Keratinocyte (primary cell): ENCODE data around the gene IDI1. TPM values are rescaled to one million over a fixed set of nuclear protein-coding genes. Genes with fewer than 3 reads are reported as not detected.

Experiments
- DNase-seq: peaks from one replicate; pipeline ENCODE4 v3.0.0-alpha.2; 2011; ENCODE audit warnings: low read depth, missing footprints, low spot score
- FAIRE-seq: peaks from 2 replicates; lab custom pipeline; 2011; peaks lifted over from hg19 to GRCh38; lab: Jason Lieb, UNC
- H2AFZ ChIP-seq: 2 replicates; pipeline ENCODE4 v1.6.0; 2012; ENCODE audit warnings: low read length, control low read depth, inconsistent platforms; ENCODE audit not compliant: control insufficient read depth
- H3K27ac ChIP-seq: 2 replicates; pipeline ENCODE4 v1.5.1; 2011; ENCODE audit warnings: low read length; ENCODE audit not compliant: control insufficient read depth, insufficient read depth
- H3K27me3 ChIP-seq: 3 replicates; pipeline ENCODE4 v1.6.0; 2011; ENCODE audit warnings: low read length; ENCODE audit not compliant: control insufficient read depth, insufficient read depth; ENCODE audit errors: extremely low read depth
- H3K36me3 ChIP-seq, 2 experiments: 2 replicates in 1 of 2; 3 replicates in 1 of 2; pipeline ENCODE4 v1.5.1; 2011; ENCODE audit warnings: low read length in 2 of 2, mild to moderate bottlenecking in 1 of 2; ENCODE audit not compliant: control insufficient read depth in 2 of 2, insufficient read depth in 2 of 2; ENCODE audit errors: extremely low read depth in 1 of 2
- H3K4me1 ChIP-seq: 3 replicates; pipeline ENCODE4 v1.5.1; 2011; ENCODE audit warnings: low read length; ENCODE audit not compliant: control insufficient read depth, insufficient read depth; ENCODE audit errors: extremely low read depth
- H3K4me2 ChIP-seq: 3 replicates; pipeline ENCODE4 v1.6.0; 2011; ENCODE audit warnings: low read depth, low read length; ENCODE audit not compliant: control insufficient read depth, insufficient read depth; ENCODE audit errors: extremely low read depth
- H3K4me3 ChIP-seq, 3 experiments: fragments of 200-600 bp in 1 of 3; sonication (generic) in 1 of 3; 2 replicates in 2 of 3; 3 replicates in 1 of 3; pipeline ENCODE4 v1.5.1; 2011 to 2016; ENCODE audit warnings: low read length in 3 of 3, mild to moderate bottlenecking in 3 of 3, control low read depth in 2 of 3, inconsistent platforms in 1 of 3, low read depth in 1 of 3, mixed read lengths in 1 of 3, mixed run types in 1 of 3, moderate library complexity in 1 of 3; ENCODE audit not compliant: control insufficient read depth in 2 of 3, insufficient read depth in 2 of 3; ENCODE audit errors: extremely low read depth in 1 of 3
- H3K79me2 ChIP-seq: 2 replicates; pipeline ENCODE4 v1.6.0; 2012; ENCODE audit warnings: low read length; ENCODE audit not compliant: control insufficient read depth, insufficient read depth
- H3K9ac ChIP-seq: 3 replicates; pipeline ENCODE4 v1.6.0; 2011; ENCODE audit warnings: low read length; ENCODE audit not compliant: control insufficient read depth, insufficient read depth; ENCODE audit errors: extremely low read depth
- H3K9me1 ChIP-seq: 3 replicates; pipeline ENCODE4 v1.6.0; 2011; ENCODE audit warnings: low read length; ENCODE audit not compliant: control insufficient read depth, insufficient read depth; ENCODE audit errors: extremely low read depth
- H3K9me3 ChIP-seq: 2 replicates; pipeline ENCODE4 v1.5.1; 2012; ENCODE audit warnings: low read depth, low read length; ENCODE audit not compliant: control insufficient read depth
- H4K20me1 ChIP-seq: 3 replicates; pipeline ENCODE4 v1.6.0; 2011; ENCODE audit warnings: low read length; ENCODE audit not compliant: control insufficient read depth, insufficient read depth; ENCODE audit errors: extremely low read depth
- CTCF ChIP-seq, 3 experiments: IDR thresholded peaks in 1 of 3; conservative IDR thresholded peaks in 1 of 3; optimal IDR thresholded peaks in 1 of 3; 2 replicates in 2 of 3; 3 replicates in 1 of 3; pipeline versions ENCODE3 to v1.5.1; 2011; ENCODE audit warnings: low read length in 3 of 3, mild to moderate bottlenecking in 3 of 3, moderate library complexity in 2 of 3, control low read depth in 1 of 3, inconsistent platforms in 1 of 3; ENCODE audit not compliant: insufficient read depth in 2 of 3; ENCODE audit errors: extremely low read depth in 1 of 3
- EZH2 ChIP-seq: IDR thresholded peaks from one replicate; pipeline ENCODE4 v1.6.1; 2012; ENCODE audit warnings: inconsistent platforms, mild to moderate bottlenecking, low read length, moderate library complexity
- dilution Hi-C: fragments of 300-500 bp; cut with MboI; formaldehyde crosslinking; loops from one replicate; pipeline ENCODE4 v1.7.0; 2020; ENCODE audit warnings: low sequenced_read_pairs; ENCODE audit not compliant: extremely low pct_ligation_motif_present
- polyA plus RNA-seq, 5 experiments: library from polyadenylated mRNA; depleted of rRNA in 3 of 5; stranded (reverse) in 3 of 5; stranded (forward) in 1 of 5; unstranded in 1 of 5; fragments of >200 nt; gene quantifications; 1 replicate in 1 of 5; 2 replicates in 3 of 5; 3 replicates in 1 of 5; pipeline versions ENCODE4 v1.2.1 to v1.2.3, GENCODE V29; 2011 to 2012; ENCODE audit warnings: missing spikeins in 2 of 5, low read depth in 1 of 5, low replicate concordance in 1 of 5

Gene IDI1
- polyA plus RNA-seq, 1 donor (not counting 4 experiments of a cell fraction or from before 2014, with no cell fraction given): 298 TPM

- peaks cover 20% of the 10 kb centered on the region for H3K79me2 ChIP-seq
- no peak overlapping the region for H3K4me2 ChIP-seq
- H3K9me3 ChIP-seq: no peaks in the 10 kb centered on the region
- H3K36me3 ChIP-seq: peaks cover 47 to 57% of the 10 kb centered on the region in 2 experiments
- no peaks in the 10 kb centered on the region for H3K27me3 ChIP-seq
- no peak for FAIRE-seq
- no peak overlapping the region for H3K4me3 ChIP-seq
- dilution Hi-C loops: no loop called here
- no peaks in the 10 kb centered on the region for H4K20me1 ChIP-seq
- no peak overlapping the region for H3K9ac ChIP-seq
- H2AFZ ChIP-seq: no peak overlapping the region
- TF ChIP-seq EZH2: no peak
- TF ChIP-seq CTCF (optimal IDR thresholded peaks at IDR 0.05 in 1 of 3, IDR thresholded peaks at IDR 0.05 in 1 of 3, conservative IDR thresholded peaks at IDR 0.05 in 1 of 3; ENCODE audit: extremely low read depth in 1 of 3, insufficient read depth in 2 of 3, low read length in 3 of 3): no peak
- H3K9me1 ChIP-seq: no peaks in the 10 kb centered on the region
- H3K4me1 ChIP-seq: no peaks in the 10 kb centered on the region
- DNase-seq: no peak
- no peak overlapping the region for H3K27ac ChIP-seq
These were observed 35.4 kb upstream of the IDI1 start for GRCh38 chr10:1084011-1084950.

GRCh38 chr10:1083581-1083980, 34.7 kb upstream of the IDI1 start:
- H4K20me1 ChIP-seq: no peaks in the 10 kb centered on the region
- no peak for DNase-seq
- H3K36me3 ChIP-seq: peaks cover 44 to 54% of the 10 kb centered on the region in 2 experiments
- no peaks in the 10 kb centered on the region for H3K4me1 ChIP-seq
- H3K9me1 ChIP-seq: no peaks in the 10 kb centered on the region
- no peak overlapping the region for H2AFZ ChIP-seq
- no peak overlapping the region for H3K4me2 ChIP-seq
- H3K27ac ChIP-seq: no peak overlapping the region
- no peaks in the 10 kb centered on the region for H3K9me3 ChIP-seq
- H3K27me3 ChIP-seq: no peaks in the 10 kb centered on the region
- no peak overlapping the region for H3K4me3 ChIP-seq
- no peak overlapping the region for H3K9ac ChIP-seq
- FAIRE-seq: no peak
- dilution Hi-C loops: no loop called here
- peaks cover 17% of the 10 kb centered on the region for H3K79me2 ChIP-seq
- TF ChIP-seq EZH2: no peak
- TF ChIP-seq CTCF (optimal IDR thresholded peaks at IDR 0.05 in 1 of 3, IDR thresholded peaks at IDR 0.05 in 1 of 3, conservative IDR thresholded peaks at IDR 0.05 in 1 of 3; ENCODE audit: extremely low read depth in 1 of 3, insufficient read depth in 2 of 3, low read length in 3 of 3): no peak
